HepG2 (cell line): ENCODE results near the gene WBP1. TPM values are rescaled to one million over a fixed set of nuclear protein-coding genes. Genes with fewer than 3 reads are reported as not detected.

Source experiments
- BRF2 ChIP-seq: sonication (generic); formaldehyde crosslinking; IDR thresholded peaks from 2 replicates; pipeline ENCODE4 v1.8.1; 2022; ENCODE audit warnings: mild to moderate bottlenecking, missing genetic modification reagents
- HDAC2 ChIP-seq: sonication (generic); formaldehyde crosslinking; IDR thresholded peaks from 2 replicates; pipeline ENCODE4 v1.4.0; 2020; ENCODE audit warnings: missing genetic modification reagents
- HIVEP1 ChIP-seq: sonication (generic); formaldehyde crosslinking; IDR thresholded peaks from 2 replicates; pipeline ENCODE4 v1.4.0; 2020; ENCODE audit warnings: mild to moderate bottlenecking, missing genetic modification reagents
- HNF1B ChIP-seq: sonication (generic); formaldehyde crosslinking; IDR thresholded peaks from 2 replicates; pipeline ENCODE4 v1.5.1; 2020; ENCODE audit warnings: mild to moderate bottlenecking, moderate library complexity, missing genetic modification reagents
- HNF4A ChIP-seq: sonication (generic); formaldehyde crosslinking; IDR thresholded peaks from 2 replicates; pipeline ENCODE4 v1.4.0; 2020; ENCODE audit warnings: missing genetic modification reagents
- KDM2A ChIP-seq: sonication (generic); formaldehyde crosslinking; IDR thresholded peaks from 2 replicates; pipeline ENCODE4 v1.4.0; 2020; ENCODE audit warnings: low read depth, missing genetic modification reagents, borderline replicate concordance
- KDM5B ChIP-seq: sonication (generic); formaldehyde crosslinking; IDR thresholded peaks from 2 replicates; pipeline ENCODE4 v1.4.0; 2020; ENCODE audit warnings: missing genetic modification reagents, mild to moderate bottlenecking, borderline replicate concordance
- NCOA1 ChIP-seq: sonication (generic); formaldehyde crosslinking; IDR thresholded peaks from 2 replicates; pipeline ENCODE4 v1.9.0; 2021; ENCODE audit warnings: missing genetic modification reagents
- RARA ChIP-seq: IDR thresholded peaks from 2 replicates; pipeline ENCODE4 v1.6.1; 2016; ENCODE audit warnings: missing genetic modification reagents, missing compliant biosample characterization
- STAT6 ChIP-seq: sonication (generic); formaldehyde crosslinking; IDR thresholded peaks from 2 replicates; pipeline ENCODE4 v1.4.0; 2020; ENCODE audit warnings: missing genetic modification reagents, mild to moderate bottlenecking, borderline replicate concordance
- ZMYM3 ChIP-seq: sonication (generic); formaldehyde crosslinking; IDR thresholded peaks from 2 replicates; pipeline ENCODE4 v1.5.1; 2020; ENCODE audit warnings: mild to moderate bottlenecking, missing genetic modification reagents
- ZNF121 ChIP-seq: sonication (generic); formaldehyde crosslinking; IDR thresholded peaks from 2 replicates; pipeline ENCODE4 v1.5.0; 2020; ENCODE audit warnings: mild to moderate bottlenecking, missing genetic modification reagents
- ZNF292 ChIP-seq: sonication (generic); formaldehyde crosslinking; IDR thresholded peaks from 2 replicates; pipeline ENCODE4 v1.8.1; 2022; ENCODE audit warnings: mild to moderate bottlenecking, low read depth, missing genetic modification reagents, borderline replicate concordance
- ZNF549 ChIP-seq: sonication (generic); formaldehyde crosslinking; IDR thresholded peaks from 2 replicates; pipeline ENCODE4 v1.5.0; 2020; ENCODE audit warnings: missing genetic modification reagents
- ZNF557 ChIP-seq: sonication (generic); formaldehyde crosslinking; IDR thresholded peaks from 2 replicates; pipeline ENCODE4 v1.4.0; 2020; ENCODE audit warnings: missing genetic modification reagents
- ZNF674 ChIP-seq: sonication (generic); formaldehyde crosslinking; IDR thresholded peaks from 2 replicates; pipeline ENCODE4 v1.5.0; 2020; ENCODE audit warnings: low read depth, mild to moderate bottlenecking, missing genetic modification reagents
- ZNF678 ChIP-seq: sonication (generic); formaldehyde crosslinking; IDR thresholded peaks from 2 replicates; pipeline ENCODE4 v1.4.0; 2020; ENCODE audit warnings: mild to moderate bottlenecking, missing genetic modification reagents
- ZSCAN22 ChIP-seq: sonication (generic); formaldehyde crosslinking; IDR thresholded peaks from 2 replicates; pipeline ENCODE4 v1.4.0; 2020; ENCODE audit warnings: mild to moderate bottlenecking, missing genetic modification reagents
- polyA plus RNA-seq, 8 experiments: library from polyadenylated mRNA; depleted of rRNA in 3 of 8; stranded (reverse) in 7 of 8; unstranded in 1 of 8; fragments of >200 nt; fragmentation: Illumina TruSeq in 4 of 8; extraction: Trizol in 4 of 8; gene quantifications; 2 replicates each; pipeline versions ENCODE4 v1.2.1 to v1.2.3, GENCODE V29; 2011 to 2016; ENCODE audit warnings: low read depth in 4 of 8, missing spikeins in 1 of 8, mixed read lengths in 1 of 8; ENCODE audit not compliant: insufficient read depth in 1 of 8
- total RNA-seq, 5 experiments: library from RNA; depleted of rRNA; stranded (reverse); fragments of >200 nt; fragmentation: Illumina TruSeq; extraction: Trizol; gene quantifications; 2 replicates each; pipeline ENCODE4 v1.2.3, GENCODE V29; 2016; ENCODE audit warnings: low read depth in 1 of 5
- TF ChIP-seq, protein P1 (sequence below): sonication (generic); formaldehyde crosslinking; IDR thresholded peaks from 2 replicates; pipeline ENCODE4 v1.4.0; 2020; ENCODE audit warnings: missing genetic modification reagents
- TF ChIP-seq, protein P2 (sequence below): sonication (generic); formaldehyde crosslinking; IDR thresholded peaks from 2 replicates; pipeline ENCODE4 v1.4.0; 2020; ENCODE audit warnings: missing genetic modification reagents, mild to moderate bottlenecking, borderline replicate concordance

WBP1 gene
- total and polyA plus RNA-seq, 2 of the 13 experiments (the other 11 are each of a cell fraction or from before 2014, with no cell fraction given) = 38.8 to 85.7 TPM

DNA sequence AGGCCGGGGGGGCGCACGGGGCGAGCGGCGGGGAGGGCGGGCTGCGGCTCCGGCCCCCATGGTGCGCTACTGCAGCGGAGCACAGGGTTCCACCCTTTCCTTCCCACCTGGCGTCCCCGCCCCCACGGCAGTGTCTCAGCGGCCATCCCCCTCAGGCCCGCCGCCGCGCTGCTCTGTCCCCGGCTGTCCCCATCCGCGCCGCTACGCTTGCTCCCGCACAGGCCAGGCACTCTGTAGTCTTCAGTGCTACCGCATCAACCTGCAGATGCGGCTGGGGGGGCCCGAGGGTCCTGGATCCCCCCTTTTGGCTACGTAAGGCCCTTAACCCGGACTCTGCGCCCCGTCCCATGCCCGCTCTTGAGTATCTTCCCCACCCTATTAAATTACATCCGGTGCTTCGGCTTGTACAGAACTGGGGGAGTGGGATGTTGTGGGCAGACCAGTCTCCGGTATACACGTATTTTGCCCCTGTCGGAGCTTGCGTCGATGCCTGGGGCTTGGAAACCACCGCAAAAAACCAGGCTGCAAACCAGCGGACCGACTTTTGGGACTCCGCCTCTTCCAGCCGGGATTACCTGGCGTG lies 598 bp upstream of the WBP1 start (continued):
- TF ChIP-seq, protein P1, sequence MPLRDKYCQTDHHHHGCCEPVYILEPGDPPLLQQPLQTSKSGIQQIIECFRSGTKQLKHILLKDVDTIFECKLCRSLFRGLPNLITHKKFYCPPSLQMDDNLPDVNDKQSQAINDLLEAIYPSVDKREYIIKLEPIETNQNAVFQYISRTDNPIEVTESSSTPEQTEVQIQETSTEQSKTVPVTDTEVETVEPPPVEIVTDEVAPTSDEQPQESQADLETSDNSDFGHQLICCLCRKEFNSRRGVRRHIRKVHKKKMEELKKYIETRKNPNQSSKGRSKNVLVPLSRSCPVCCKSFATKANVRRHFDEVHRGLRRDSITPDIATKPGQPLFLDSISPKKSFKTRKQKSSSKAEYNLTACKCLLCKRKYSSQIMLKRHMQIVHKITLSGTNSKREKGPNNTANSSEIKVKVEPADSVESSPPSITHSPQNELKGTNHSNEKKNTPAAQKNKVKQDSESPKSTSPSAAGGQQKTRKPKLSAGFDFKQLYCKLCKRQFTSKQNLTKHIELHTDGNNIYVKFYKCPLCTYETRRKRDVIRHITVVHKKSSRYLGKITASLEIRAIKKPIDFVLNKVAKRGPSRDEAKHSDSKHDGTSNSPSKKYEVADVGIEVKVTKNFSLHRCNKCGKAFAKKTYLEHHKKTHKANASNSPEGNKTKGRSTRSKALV (CRISPR knock-in tag) = peak; percentile 72
- TF ChIP-seq ZNF292 (CRISPR knock-in tag) (0 out of 2 replicates have a peak, but pooled peaks have one; percentile 2), HNF4A (CRISPR knock-in tag) (peak; percentile 42), ZNF121 (peak; percentile 44; the same call in 1 of the 2 replicates), BRF2 (CRISPR knock-in tag) (peak; percentile 86; the same call in 1 of the 2 replicates), KDM2A (CRISPR knock-in tag) (peak; percentile 74; the same call in 1 of the 2 replicates), ZSCAN22 (CRISPR knock-in tag) (0 out of 2 replicates have a peak, but pooled peaks have one; percentile 62), ZMYM3 (CRISPR knock-in tag) (no peak; the same call in 1 of the 2 replicates), HDAC2 (CRISPR knock-in tag) (no peak), NCOA1 (CRISPR knock-in tag) (peak; percentile 78; the same call in 1 of the 2 replicates), KDM5B (CRISPR knock-in tag) (peak; percentile 86; the same call in 1 of the 2 replicates), ZNF674 (CRISPR knock-in tag) (no peak), STAT6 (CRISPR knock-in tag) (no peak; the same call in 1 of the 2 replicates), HNF1B (CRISPR knock-in tag) (peak; percentile 59; the same call in 1 of the 2 replicates), ZNF557 (CRISPR knock-in tag) (no peak), ZNF678 (CRISPR knock-in tag) (0 out of 2 replicates have a peak, but pooled peaks have one; percentile 45), ZNF549 (CRISPR knock-in tag) (no peak), HIVEP1 (CRISPR knock-in tag) (peak; percentile 87), RARA (no peak)
- TF ChIP-seq, protein P2, sequence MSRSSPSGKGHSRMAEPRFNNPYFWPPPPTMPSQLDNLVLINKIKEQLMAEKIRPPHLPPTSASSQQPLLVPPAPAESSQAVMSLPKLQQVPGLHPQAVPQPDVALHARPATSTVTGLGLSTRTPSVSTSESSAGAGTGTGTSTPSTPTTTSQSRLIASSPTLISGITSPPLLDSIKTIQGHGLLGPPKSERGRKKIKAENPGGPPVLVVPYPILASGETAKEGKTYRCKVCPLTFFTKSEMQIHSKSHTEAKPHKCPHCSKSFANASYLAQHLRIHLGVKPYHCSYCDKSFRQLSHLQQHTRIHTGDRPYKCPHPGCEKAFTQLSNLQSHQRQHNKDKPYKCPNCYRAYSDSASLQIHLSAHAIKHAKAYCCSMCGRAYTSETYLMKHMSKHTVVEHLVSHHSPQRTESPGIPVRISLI (CRISPR knock-in tag) = peak; percentile 47; the same call in 1 of the 2 replicates
